HepG2 (cell line): Measurements from ENCODE around the gene ALKBH5. TPM values are rescaled to one million over a fixed set of nuclear protein-coding genes. Genes with fewer than 3 reads are reported as not detected.
A peak's percentile ranks its signal among the peaks of the same experiment; 100 is the strongest.

ENCODE experiments used
- BHLHE40 ChIP-seq: IDR thresholded peaks from 2 replicates; pipeline ENCODE4 v1.6.1; 2011; ENCODE audit warnings: low read length, improper control_type of control experiment
- KDM3A ChIP-seq: IDR thresholded peaks from 2 replicates; pipeline ENCODE4 v1.6.1; 2018; ENCODE audit warnings: low read depth, missing compliant biosample characterization
- MAFK ChIP-seq, 2 experiments: IDR thresholded peaks in 1 of 2; conservative IDR thresholded peaks in 1 of 2; 2 replicates each; pipeline ENCODE4 v1.6.1; 2011; ENCODE audit warnings: improper control_type of control experiment in 2 of 2, low read length in 2 of 2
- NR0B2 ChIP-seq: sonication (generic); formaldehyde crosslinking; IDR thresholded peaks from 2 replicates; pipeline ENCODE4 v1.4.0; 2020; ENCODE audit warnings: mild to moderate bottlenecking, missing genetic modification reagents
- SALL2 ChIP-seq: sonication (generic); formaldehyde crosslinking; IDR thresholded peaks from 2 replicates; pipeline ENCODE4 v1.8.1; 2023; ENCODE audit warnings: mild to moderate bottlenecking, missing genetic modification reagents, inconsistent platforms
- SMAD9 ChIP-seq: sonication (generic); formaldehyde crosslinking; IDR thresholded peaks from 2 replicates; pipeline ENCODE4 v1.5.1; 2020; ENCODE audit warnings: mild to moderate bottlenecking, missing genetic modification reagents
- SP2 ChIP-seq: sonication (generic); formaldehyde crosslinking; IDR thresholded peaks from 2 replicates; pipeline ENCODE4 v1.5.1; 2020; ENCODE audit warnings: mild to moderate bottlenecking, missing genetic modification reagents
- TBL1XR1 ChIP-seq: fragments of 150-350 bp; IDR thresholded peaks from 2 replicates; pipeline ENCODE4 v1.6.1; 2014; ENCODE audit warnings: borderline replicate concordance, low read length; ENCODE audit not compliant: partially characterized antibody
- ZFAT ChIP-seq: sonication (generic); formaldehyde crosslinking; conservative IDR thresholded peaks from 2 replicates; pipeline ENCODE4 v1.8.1; 2023; ENCODE audit warnings: missing genetic modification reagents, inconsistent platforms
- ZFX ChIP-seq: sonication (generic); formaldehyde crosslinking; IDR thresholded peaks from 2 replicates; pipeline ENCODE4 v1.4.0; 2020; ENCODE audit warnings: mild to moderate bottlenecking, low read depth, missing genetic modification reagents, moderate library complexity
- ZNF225 ChIP-seq: sonication (generic); formaldehyde crosslinking; IDR thresholded peaks from 2 replicates; pipeline ENCODE4 v1.4.0; 2020; ENCODE audit warnings: mild to moderate bottlenecking, missing genetic modification reagents
- ZNF432 ChIP-seq: sonication (generic); formaldehyde crosslinking; IDR thresholded peaks from 2 replicates; pipeline ENCODE4 v1.5.0; 2020; ENCODE audit warnings: missing genetic modification reagents, mild to moderate bottlenecking, borderline replicate concordance
- ZNF589 ChIP-seq: sonication (generic); formaldehyde crosslinking; conservative IDR thresholded peaks from 2 replicates; pipeline ENCODE4 v1.8.0; 2022; ENCODE audit warnings: mild to moderate bottlenecking, moderate library complexity, missing genetic modification reagents
- ZNF646 ChIP-seq: sonication (generic); formaldehyde crosslinking; IDR thresholded peaks from 2 replicates; pipeline ENCODE4 v1.9.0; 2021; ENCODE audit warnings: mild to moderate bottlenecking, missing genetic modification reagents
- ZNF777 ChIP-seq: sonication (generic); formaldehyde crosslinking; IDR thresholded peaks from 2 replicates; pipeline ENCODE4 v1.4.0; 2020; ENCODE audit warnings: missing genetic modification reagents
- polyA plus RNA-seq, 8 experiments: library from polyadenylated mRNA; depleted of rRNA in 3 of 8; stranded (reverse) in 7 of 8; unstranded in 1 of 8; fragments of >200 nt; fragmentation: Illumina TruSeq in 4 of 8; extraction: Trizol in 4 of 8; gene quantifications; 2 replicates each; pipeline versions ENCODE4 v1.2.1 to v1.2.3, GENCODE V29; 2011 to 2016; ENCODE audit warnings: low read depth in 4 of 8, missing spikeins in 1 of 8, mixed read lengths in 1 of 8; ENCODE audit not compliant: insufficient read depth in 1 of 8
- total RNA-seq, 5 experiments: library from RNA; depleted of rRNA; stranded (reverse); fragments of >200 nt; fragmentation: Illumina TruSeq; extraction: Trizol; gene quantifications; 2 replicates each; pipeline ENCODE4 v1.2.3, GENCODE V29; 2016; ENCODE audit warnings: low read depth in 1 of 5
- TF ChIP-seq, protein P1 (sequence below): sonication (generic); formaldehyde crosslinking; IDR thresholded peaks from 2 replicates; pipeline ENCODE4 v1.8.1; 2023; ENCODE audit warnings: missing genetic modification reagents, inconsistent platforms, borderline replicate concordance
- TF ChIP-seq, protein P2 (sequence below): sonication (generic); formaldehyde crosslinking; conservative IDR thresholded peaks from 2 replicates; pipeline ENCODE4 v1.8.1; 2023; ENCODE audit warnings: missing genetic modification reagents

The ALKBH5 gene
- total and polyA plus RNA-seq, 2 of the 13 experiments (the other 11 are each of a cell fraction or from before 2014, with no cell fraction given), result 68.9 to 76.9 TPM

DNA sequence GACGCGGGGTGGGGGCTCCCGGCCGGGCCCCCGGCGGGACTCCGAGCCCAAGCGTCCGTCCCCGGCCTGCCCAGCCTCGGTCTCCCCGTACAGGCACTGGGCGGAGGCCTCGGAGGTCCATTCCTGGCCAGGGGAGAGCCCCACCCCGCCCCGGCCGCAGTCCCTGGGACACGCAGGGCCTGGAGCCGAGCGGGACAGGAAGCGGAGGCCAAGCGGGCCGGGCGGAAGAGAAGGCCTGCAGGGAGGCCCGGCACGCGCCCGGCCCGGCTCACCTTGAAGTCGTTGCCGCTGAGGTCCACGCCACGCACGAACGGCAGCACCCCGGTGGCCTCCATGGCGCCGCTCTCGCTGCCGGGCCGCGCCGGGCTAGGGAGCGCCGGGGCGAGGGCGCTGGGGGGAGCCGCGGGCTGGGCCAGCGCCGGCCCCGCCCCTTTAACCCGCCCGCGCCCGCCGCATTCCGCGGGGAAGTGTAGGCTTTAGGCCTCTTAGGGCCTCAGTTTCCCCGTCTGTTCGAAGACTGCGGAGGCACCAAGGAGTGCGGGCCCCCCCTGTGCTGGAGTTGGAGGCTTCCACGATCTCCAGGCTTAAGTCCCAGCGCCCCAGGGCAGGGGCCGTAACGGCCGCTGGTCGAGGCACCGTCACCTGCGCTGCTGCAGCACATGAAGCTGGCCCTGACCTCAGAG lies 74.9 kb downstream of the ALKBH5 start, which contains the start of gene FLII (continued):
- peak; percentile 93 for TF ChIP-seq ZFX (CRISPR knock-in tag)
- TF ChIP-seq, protein P1, sequence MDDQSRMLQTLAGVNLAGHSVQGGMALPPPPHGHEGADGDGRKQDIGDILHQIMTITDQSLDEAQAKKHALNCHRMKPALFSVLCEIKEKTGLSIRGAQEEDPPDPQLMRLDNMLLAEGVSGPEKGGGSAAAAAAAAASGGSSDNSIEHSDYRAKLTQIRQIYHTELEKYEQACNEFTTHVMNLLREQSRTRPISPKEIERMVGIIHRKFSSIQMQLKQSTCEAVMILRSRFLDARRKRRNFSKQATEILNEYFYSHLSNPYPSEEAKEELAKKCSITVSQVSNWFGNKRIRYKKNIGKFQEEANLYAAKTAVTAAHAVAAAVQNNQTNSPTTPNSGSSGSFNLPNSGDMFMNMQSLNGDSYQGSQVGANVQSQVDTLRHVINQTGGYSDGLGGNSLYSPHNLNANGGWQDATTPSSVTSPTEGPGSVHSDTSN (CRISPR knock-in tag), result no peak
- TF ChIP-seq, protein P2, sequence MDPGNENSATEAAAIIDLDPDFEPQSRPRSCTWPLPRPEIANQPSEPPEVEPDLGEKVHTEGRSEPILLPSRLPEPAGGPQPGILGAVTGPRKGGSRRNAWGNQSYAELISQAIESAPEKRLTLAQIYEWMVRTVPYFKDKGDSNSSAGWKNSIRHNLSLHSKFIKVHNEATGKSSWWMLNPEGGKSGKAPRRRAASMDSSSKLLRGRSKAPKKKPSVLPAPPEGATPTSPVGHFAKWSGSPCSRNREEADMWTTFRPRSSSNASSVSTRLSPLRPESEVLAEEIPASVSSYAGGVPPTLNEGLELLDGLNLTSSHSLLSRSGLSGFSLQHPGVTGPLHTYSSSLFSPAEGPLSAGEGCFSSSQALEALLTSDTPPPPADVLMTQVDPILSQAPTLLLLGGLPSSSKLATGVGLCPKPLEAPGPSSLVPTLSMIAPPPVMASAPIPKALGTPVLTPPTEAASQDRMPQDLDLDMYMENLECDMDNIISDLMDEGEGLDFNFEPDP (CRISPR knock-in tag), result no peak
- no peak for TF ChIP-seq BHLHE40
- TF ChIP-seq ZNF777 (CRISPR knock-in tag), result 0 out of 2 replicates have a peak, but pooled peaks have one; percentile 54
- peak; percentile 58 for TF ChIP-seq SP2 (CRISPR knock-in tag)
- TF ChIP-seq SALL2 (CRISPR knock-in tag), result peak; percentile 67; the same call in 1 of the 2 replicates
- no peak for TF ChIP-seq ZNF646 (CRISPR knock-in tag)
- no peak for TF ChIP-seq ZNF225 (CRISPR knock-in tag)
- no peak for TF ChIP-seq ZFAT (CRISPR knock-in tag)
- TF ChIP-seq ZNF432 (CRISPR knock-in tag), result no peak
- peak; percentile 54; the same call in 1 of the 2 replicates for TF ChIP-seq ZNF589
- no peak for TF ChIP-seq KDM3A (CRISPR knock-in tag)
- no peak for TF ChIP-seq TBL1XR1
- TF ChIP-seq SMAD9 (CRISPR knock-in tag), result 0 out of 2 replicates have a peak, but pooled peaks have one; percentile 15
- 0 out of 2 replicates have a peak, but pooled peaks have one; percentile 38 for TF ChIP-seq NR0B2 (CRISPR knock-in tag)
- no peak for TF ChIP-seq MAFK (conservative IDR thresholded peaks at IDR 0.05 in 1 of 2, IDR thresholded peaks at IDR 0.05 in 1 of 2; ENCODE audit: low read length in 2 of 2)
